ENCODE measurements around the gene C4orf36. TPM values are rescaled to one million over a fixed set of nuclear protein-coding genes. Genes with fewer than 3 reads are reported as not detected.

Gene C4orf36
- total and polyA plus RNA-seq, 2 of the 4 experiments (the other 2 are of a cell fraction) = 0.18 to 0.41 TPM

- Histone ChIP-seq H3K4me3 (ENCODE audit: insufficient read depth, low read depth, low read length) (no peak overlapping the region), H3K4me1 (ENCODE audit: control insufficient read depth, insufficient read depth, low read length) (no peaks in the 10 kb centered on the region), H4K91ac (ENCODE audit: insufficient read depth, low read depth, low read length) (no peak overlapping the region), H3K14ac (replicated peaks; ENCODE audit: low read depth, low read length) (no peak overlapping the region), H3K79me1 (ENCODE audit: low read depth in 1 of 2, low read length in 2 of 2) (no peaks in the 10 kb centered on the region), H3K36me3 (ENCODE audit: control insufficient read depth, insufficient read depth, low read length) (no peaks in the 10 kb centered on the region), H3K27ac (ENCODE audit: insufficient read depth, low read length) (no peak overlapping the region), H2AK5ac (ENCODE audit: low read depth, low read length) (no peak overlapping the region), H4K5ac (ENCODE audit: low read depth, low read length) (no peak overlapping the region), H2AFZ (replicated peaks; ENCODE audit: low read length, poor library complexity) (no peak overlapping the region), H3K4me2 (ENCODE audit: low read depth, low read length) (no peak overlapping the region), H4K8ac (ENCODE audit: low read depth in 2 of 2, low read length in 2 of 2) (no peak overlapping the region), H3K18ac (ENCODE audit: low read depth, low read length) (no peak overlapping the region), H2BK5ac (ENCODE audit: low read depth, low read length, poor library complexity, severe bottlenecking) (no peak overlapping the region), H4K20me1 (ENCODE audit: insufficient read depth, low read length) (no peaks in the 10 kb centered on the region), H3K9ac (ENCODE audit: low read depth, low read length) (no peak overlapping the region), H3K9me3 (ENCODE audit: control insufficient read depth, insufficient read depth, low read length) (peaks cover 23% of the 10 kb centered on the region), H3K9me1 (ENCODE audit: insufficient read depth, low read length) (no peaks in the 10 kb centered on the region), H2AK9ac (replicated peaks; ENCODE audit: low read depth, low read length, poor library complexity) (no peak overlapping the region), H2BK15ac (ENCODE audit: low read depth, low read length) (no peak overlapping the region), H2BK120ac (ENCODE audit: low read depth, low read length) (no peak overlapping the region), H3K27me3 (ENCODE audit: control insufficient read depth, insufficient read depth, low read length) (no peaks in the 10 kb centered on the region), H3K23ac (ENCODE audit: low read depth, low read length) (no peak overlapping the region), H2BK20ac (ENCODE audit: low read depth, low read length) (no peak overlapping the region), H3K56ac (ENCODE audit: extremely low read depth, insufficient read depth, low read length) (no peak overlapping the region), H3K4ac (ENCODE audit: low read depth, low read length) (no peak overlapping the region)
- in situ Hi-C loops (cut with MboI; ENCODE audit: low sequenced_read_pairs) (no loop called here), dilution Hi-C loops (cut with HindIII; ENCODE audit: low sequenced_read_pairs, unreplicated experiment) (no loop called here), intact Hi-C loops (cut with micrococcal nuclease) (no loop called here)
- BruUV-seq (replicated peaks) = no TSS peak
- POLR2A ChIA-PET (ENCODE audit: unreplicated experiment) = no interaction called here
- no CpG with 5 or more reads among the region's 4 CpGs for WGBS, 2 experiments (ENCODE audit: extremely low coverage in 2 of 2, insufficient read length in 1 of 2)
- TF ChIP-seq RAD21 (IDR thresholded peaks at IDR 0.05; ENCODE audit: low read length) (no peak), CTCF (conservative IDR thresholded peaks at IDR 0.05; ENCODE audit: low read depth, low read length) (no peak), SMC3 (IDR thresholded peaks at IDR 0.05; ENCODE audit: low read depth, low read length) (no peak), MAFK (IDR thresholded peaks at IDR 0.05; ENCODE audit: low read depth, low read length) (no peak), BHLHE40 (IDR thresholded peaks at IDR 0.05; ENCODE audit: low read depth, low read length) (no peak)
- ATAC-seq (ENCODE audit: low read depth) (no peak), DNase-seq (no peak)
- CTCF ChIA-PET = no interaction called here
Measured at GRCh38 chr4:86876894-86877685, 15.1 kb downstream of the C4orf36 start.

All from IMR-90 (cell line).